GM12864 (cell line): Measurements from ENCODE around the gene KCNQ5.
"Not testable (repeated sequence)": the region's sequence is repeated elsewhere in the genome, so short reads cannot be mapped to it uniquely, and the experiment has no call there.

Experiments used
- DNase-seq: peaks from one replicate; pipeline ENCODE4 v3.0.0-alpha.2; 2011; ENCODE audit warnings: low read depth
- H3K4me3 ChIP-seq: 2 replicates; pipeline ENCODE4 v1.5.1; 2011; ENCODE audit warnings: mild to moderate bottlenecking, low read depth, low read length, control low read depth
- TF ChIP-seq, protein P1 (sequence below): IDR thresholded peaks from 2 replicates; pipeline ENCODE4 v1.5.1; 2011; ENCODE audit warnings: low read depth, mild to moderate bottlenecking, moderate library complexity, low read length, control low read depth, inconsistent platforms; ENCODE audit errors: missing control alignments

Gene KCNQ5

DNA sequence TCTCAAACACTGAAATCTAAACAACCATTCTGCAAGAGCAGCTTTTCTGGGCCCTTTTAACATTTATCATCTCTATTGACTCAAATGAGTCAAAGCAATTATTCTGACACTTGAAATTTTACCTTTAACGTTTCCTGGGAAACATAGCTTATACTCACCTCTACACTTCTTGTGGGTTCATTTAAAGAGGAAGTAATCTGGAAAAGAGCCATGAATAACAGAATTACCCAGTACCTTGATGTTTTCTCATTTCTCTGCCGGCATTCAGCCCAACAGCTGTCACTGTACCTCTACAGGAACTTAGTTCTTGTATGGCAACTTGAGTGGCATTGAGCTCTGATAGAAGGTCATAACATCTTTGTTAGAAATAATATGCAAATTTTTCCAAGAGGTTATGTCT, 272.2 kb downstream of the KCNQ5 start:
- H3K4me3 ChIP-seq, result no peak overlapping the region
- TF ChIP-seq, protein P1, sequence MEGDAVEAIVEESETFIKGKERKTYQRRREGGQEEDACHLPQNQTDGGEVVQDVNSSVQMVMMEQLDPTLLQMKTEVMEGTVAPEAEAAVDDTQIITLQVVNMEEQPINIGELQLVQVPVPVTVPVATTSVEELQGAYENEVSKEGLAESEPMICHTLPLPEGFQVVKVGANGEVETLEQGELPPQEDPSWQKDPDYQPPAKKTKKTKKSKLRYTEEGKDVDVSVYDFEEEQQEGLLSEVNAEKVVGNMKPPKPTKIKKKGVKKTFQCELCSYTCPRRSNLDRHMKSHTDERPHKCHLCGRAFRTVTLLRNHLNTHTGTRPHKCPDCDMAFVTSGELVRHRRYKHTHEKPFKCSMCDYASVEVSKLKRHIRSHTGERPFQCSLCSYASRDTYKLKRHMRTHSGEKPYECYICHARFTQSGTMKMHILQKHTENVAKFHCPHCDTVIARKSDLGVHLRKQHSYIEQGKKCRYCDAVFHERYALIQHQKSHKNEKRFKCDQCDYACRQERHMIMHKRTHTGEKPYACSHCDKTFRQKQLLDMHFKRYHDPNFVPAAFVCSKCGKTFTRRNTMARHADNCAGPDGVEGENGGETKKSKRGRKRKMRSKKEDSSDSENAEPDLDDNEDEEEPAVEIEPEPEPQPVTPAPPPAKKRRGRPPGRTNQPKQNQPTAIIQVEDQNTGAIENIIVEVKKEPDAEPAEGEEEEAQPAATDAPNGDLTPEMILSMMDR, result no peak
- DNase-seq, result no peak

- DNase-seq, H3K4me3 ChIP-seq: not testable (repeated sequence)
Observed at GRCh38 chr6:72898313-72898712, 276.4 kb downstream of the KCNQ5 start.

DNA sequence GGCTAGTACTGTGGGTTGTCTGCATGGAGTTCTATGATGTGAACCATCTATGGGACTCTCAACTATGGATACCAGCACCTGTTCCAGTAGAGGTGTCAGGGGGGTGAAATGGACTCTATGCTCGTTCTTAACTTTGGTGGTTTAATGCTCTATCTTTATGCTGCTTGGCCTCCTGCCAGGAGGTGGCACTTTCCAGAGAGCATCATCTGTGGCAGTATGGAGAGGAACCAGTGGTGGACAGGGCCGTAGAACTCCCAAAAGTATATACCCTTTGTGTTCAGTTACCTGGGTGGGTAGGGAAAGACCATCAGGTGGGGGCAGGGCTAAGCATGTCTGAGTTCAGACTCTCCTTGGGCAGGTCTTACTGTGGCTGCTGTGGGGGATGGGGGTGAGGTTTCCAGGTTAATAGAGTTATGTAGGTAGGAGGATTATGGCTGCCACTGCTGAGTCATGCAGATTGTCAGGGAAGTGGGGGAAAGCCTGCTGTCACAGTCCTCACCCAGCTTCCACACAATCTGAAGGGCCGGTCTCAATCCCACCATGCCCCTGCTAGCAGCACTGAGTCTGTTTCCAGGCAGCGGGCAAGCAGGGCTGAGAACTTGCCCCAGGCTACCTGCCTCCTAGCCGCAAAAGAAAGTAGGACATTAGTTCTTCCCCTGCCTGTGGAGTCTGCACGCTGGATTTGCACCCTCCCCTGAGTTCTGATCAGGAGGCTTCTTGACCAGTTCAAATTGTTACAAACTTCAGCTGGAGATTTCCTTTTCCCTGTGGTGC, 284.0 kb downstream of the KCNQ5 start:
- DNase-seq, result no peak

DNA sequence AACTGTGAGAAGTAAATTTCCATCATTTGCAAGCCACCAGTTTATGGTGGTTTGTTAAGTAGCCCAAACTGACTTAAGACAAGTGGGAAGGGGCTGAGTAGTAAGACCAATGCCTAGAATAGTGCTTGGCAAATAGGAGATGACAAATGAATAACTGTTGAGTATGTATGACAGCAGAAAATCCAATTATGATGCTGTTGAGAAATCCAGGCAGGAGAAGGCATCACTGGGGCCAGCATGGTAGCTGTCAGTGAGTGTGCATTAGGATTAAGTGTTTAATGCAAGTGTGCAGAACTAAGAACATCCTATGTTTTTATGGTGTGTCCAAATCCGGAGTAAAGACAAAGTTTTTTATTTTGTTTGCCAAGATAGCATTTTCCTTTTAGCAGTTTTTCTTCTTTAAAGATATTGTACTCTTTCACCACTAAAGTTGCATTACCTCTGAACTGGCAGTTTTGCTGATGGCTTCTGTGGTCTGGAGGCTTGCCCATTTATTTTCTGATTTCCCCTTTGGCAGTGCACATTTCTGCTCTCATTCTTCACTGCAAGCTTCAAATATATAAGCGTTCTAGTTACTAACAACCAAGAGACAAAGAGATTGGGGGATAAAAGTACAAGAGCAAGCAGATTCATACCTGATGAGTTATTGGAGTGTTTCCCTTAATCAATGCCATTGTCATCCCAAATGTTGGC, 289.7 kb downstream of the KCNQ5 start:
- no peak for DNase-seq
- TF ChIP-seq, protein P1, result no peak
- no peak overlapping the region for H3K4me3 ChIP-seq

More for the DNA sequence above, 284.0 kb downstream of the KCNQ5 start:
- no peak overlapping the region for H3K4me3 ChIP-seq
- TF ChIP-seq, protein P1, result no peak

GRCh38 chr6:72913797-72914196, 291.9 kb downstream of the KCNQ5 start:
- DNase-seq, result no peak
- TF ChIP-seq, protein P1, result no peak
- H3K4me3 ChIP-seq, result no peak overlapping the region

DNA sequence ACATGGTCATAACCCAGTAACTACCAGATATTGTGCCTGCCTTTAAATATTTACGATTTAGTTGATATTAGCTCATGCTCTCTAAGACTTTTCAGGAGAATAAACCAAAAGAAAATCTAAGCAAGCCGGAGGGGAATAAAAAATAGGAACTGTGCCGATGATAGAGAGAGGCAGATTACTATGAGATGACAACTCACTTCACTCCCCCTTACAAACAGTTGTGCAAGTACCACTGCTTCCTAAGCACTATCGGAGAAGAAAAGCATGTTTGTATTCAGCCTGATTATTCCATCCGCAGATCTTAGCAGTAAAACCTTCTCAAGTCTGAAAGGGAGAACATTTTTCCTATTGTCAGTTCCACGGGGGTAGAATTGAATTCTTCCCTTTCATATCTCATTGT, 294.4 kb downstream of the KCNQ5 start:
- no peak for DNase-seq
- TF ChIP-seq, protein P1, result no peak
- no peak overlapping the region for H3K4me3 ChIP-seq

- DNase-seq, result no peak
- TF ChIP-seq, protein P1, result no peak
- H3K4me3 ChIP-seq, result no peak overlapping the region
Observed at GRCh38 chr6:72916906-72917305, 295.0 kb downstream of the KCNQ5 start.
